Vagina (tissue), 2 donors: ENCODE results near the gene TDRKH.

Experiments
- CTCF ChIP-seq, 3 experiments: fragments of 450-650 bp in 2 of 3; fragments of 200-600 bp in 1 of 3; sonication (generic) in 1 of 3; IDR thresholded peaks; one replicate each; pipeline ENCODE4 v1.5.1; 2017 to 2019; ENCODE audit warnings: antibody characterized with exemption in 3 of 3, mild to moderate bottlenecking in 2 of 3, moderate library complexity in 2 of 3
- POLR2AphosphoS5 ChIP-seq, 2 donors: sonication (generic); formaldehyde crosslinking; IDR thresholded peaks; one replicate each; pipeline ENCODE4 v1.9.0; 2017; ENCODE audit warnings: antibody characterized with exemption in 2 of 2, mild to moderate bottlenecking in 2 of 2, low read depth in 1 of 2; ENCODE audit not compliant: insufficient read depth in 1 of 2

GRCh38 chr1:151763990-151764389 lies 26.3 kb downstream of the TDRKH start:
- no peak for TF ChIP-seq POLR2AphosphoS5 (IDR thresholded peaks at IDR 0.05; ENCODE audit: insufficient read depth in 1 of 2, low read depth in 1 of 2)
- TF ChIP-seq CTCF (IDR thresholded peaks at IDR 0.05) = no peak
